Measurements from ENCODE around the gene SPOCK1.

Gene SPOCK1

GRCh38 chr5:137492331-137492730 is 6.8 kb downstream of the SPOCK1 start:
- no peak for DNase-seq (ENCODE audit: low read depth)

- DNase-seq (ENCODE audit: low read depth) = no peak
These were observed 8.0 kb downstream of the SPOCK1 start for GRCh38 chr5:137491121-137491520.

- DNase-seq (ENCODE audit: low read depth) = no peak
These were observed 8.5 kb downstream of the SPOCK1 start for GRCh38 chr5:137490591-137490990.

- no peak for DNase-seq (ENCODE audit: low read depth)
These were observed 10.2 kb downstream of the SPOCK1 start for GRCh38 chr5:137488974-137489373.

- no peak for DNase-seq (ENCODE audit: low read depth)
These were observed 10.6 kb downstream of the SPOCK1 start for GRCh38 chr5:137488516-137488915.

- no peak for DNase-seq (ENCODE audit: low read depth)
These were observed 11.5 kb downstream of the SPOCK1 start for GRCh38 chr5:137487600-137487999.

GRCh38 chr5:137486707-137487106 is 12.4 kb downstream of the SPOCK1 start:
- DNase-seq (ENCODE audit: low read depth) = no peak

GRCh38 chr5:137481596-137481995 is 17.5 kb downstream of the SPOCK1 start:
- no peak for DNase-seq (ENCODE audit: low read depth)

- no peak for DNase-seq (ENCODE audit: low read depth)
These were observed 21.1 kb downstream of the SPOCK1 start for GRCh38 chr5:137478043-137478442.

- no peak for DNase-seq (ENCODE audit: low read depth)
These were observed 28.3 kb downstream of the SPOCK1 start for GRCh38 chr5:137470921-137471220.

- DNase-seq (ENCODE audit: low read depth) = no peak
These were observed 28.8 kb downstream of the SPOCK1 start for GRCh38 chr5:137470111-137470920.

GRCh38 chr5:137466889-137467288 is 32.2 kb downstream of the SPOCK1 start:
- DNase-seq (ENCODE audit: low read depth) = no peak

- DNase-seq (ENCODE audit: low read depth) = no peak
These were observed 33.2 kb downstream of the SPOCK1 start for GRCh38 chr5:137465930-137466329.

- no peak for DNase-seq (ENCODE audit: low read depth)
These were observed 36.2 kb downstream of the SPOCK1 start for GRCh38 chr5:137462816-137463520.

- DNase-seq (ENCODE audit: low read depth) = no peak
These were observed 36.9 kb downstream of the SPOCK1 start for GRCh38 chr5:137462265-137462590.

GRCh38 chr5:137461391-137462264 is 37.5 kb downstream of the SPOCK1 start:
- no peak for DNase-seq (ENCODE audit: low read depth)

GRCh38 chr5:137454671-137455070 is 44.5 kb downstream of the SPOCK1 start:
- DNase-seq (ENCODE audit: low read depth) = no peak

GRCh38 chr5:137453483-137454080 is 45.5 kb downstream of the SPOCK1 start:
- DNase-seq (ENCODE audit: low read depth) = no peak

GRCh38 chr5:137450759-137451158 is 48.4 kb downstream of the SPOCK1 start:
- no peak for DNase-seq (ENCODE audit: low read depth)

- no peak for DNase-seq (ENCODE audit: low read depth)
These were observed 50.3 kb downstream of the SPOCK1 start for GRCh38 chr5:137448868-137449267.

GRCh38 chr5:137446615-137447014 is 52.5 kb downstream of the SPOCK1 start:
- DNase-seq (ENCODE audit: low read depth) = no peak

GRCh38 chr5:137446151-137446550 is 53.0 kb downstream of the SPOCK1 start:
- DNase-seq (ENCODE audit: low read depth) = no peak
